ENCODE measurements around the gene MTMR12. TPM values are rescaled to one million over a fixed set of nuclear protein-coding genes. Genes with fewer than 3 reads are reported as not detected.

The MTMR12 gene
- total and polyA plus RNA-seq, 2 of the 8 experiments (the other 6 are each of a cell fraction or from before 2014, with no cell fraction given), result 19.1 to 59.3 TPM

DNA sequence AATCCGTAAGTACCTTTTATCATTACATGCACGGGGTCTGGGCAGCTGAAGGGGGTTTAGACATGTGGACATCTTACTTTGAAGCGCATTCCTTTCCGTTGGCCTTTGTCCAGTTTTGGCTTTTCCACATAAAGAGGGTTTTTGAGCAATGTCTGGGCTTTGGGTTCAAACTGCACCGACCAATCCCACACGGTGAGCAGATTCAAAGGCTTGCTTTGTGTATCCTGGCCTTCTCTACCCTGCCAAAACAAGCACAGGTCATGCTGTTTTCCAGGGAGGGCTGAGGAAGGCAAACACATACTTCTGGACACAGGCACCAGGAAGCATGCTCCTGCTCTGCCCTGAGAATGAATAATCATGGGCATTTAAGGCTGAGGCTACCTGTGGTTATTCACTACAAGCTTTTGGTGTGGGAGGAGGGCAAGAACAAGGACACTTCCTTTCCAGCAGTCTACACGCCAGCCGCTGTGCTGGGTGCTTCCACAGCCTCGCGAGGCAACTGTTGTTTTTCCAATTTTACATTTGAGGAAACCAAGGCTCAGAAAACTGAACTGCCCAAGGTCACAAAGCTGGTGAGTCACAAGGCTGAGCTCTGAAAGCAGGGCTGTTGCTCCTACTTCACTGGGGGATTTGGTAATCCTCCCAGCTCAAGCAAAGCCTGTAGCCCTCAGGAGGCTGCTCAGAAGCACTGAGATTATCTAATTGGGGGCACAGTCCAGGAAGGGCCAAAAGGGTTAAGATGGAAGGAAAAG lies 78.9 kb downstream of the MTMR12 start:
- no peak overlapping the region for H2AFZ ChIP-seq (ENCODE audit: low read length)
- H3K27me3 ChIP-seq (replicated peaks in 1 of 4; ENCODE audit: control insufficient read depth in 3 of 4, extremely low read depth in 1 of 4, insufficient read depth in 3 of 4, low read length in 3 of 4), result no peaks in the 10 kb centered on the region
- no peak overlapping the region for H4K8ac ChIP-seq (ENCODE audit: extremely low read depth, insufficient read depth, low read length)
- no peak overlapping the region for H3K9ac ChIP-seq (replicated peaks in 1 of 4; ENCODE audit: extremely low read depth in 1 of 4, low read depth in 3 of 4, low read length in 3 of 4)
- no peak for DNase-seq (ENCODE audit: low read depth in 1 of 2, low spot score in 2 of 2)
- H3K56ac ChIP-seq (replicated peaks; ENCODE audit: insufficient read length, low read depth, low read length), result no peak overlapping the region
- H2BK15ac ChIP-seq (ENCODE audit: low read length), result no peak overlapping the region
- H3K36me3 ChIP-seq (ENCODE audit: control insufficient read depth in 2 of 4, insufficient read depth in 4 of 4, low read length in 3 of 4), result peaks cover 11 to 64% (median 37%) of the 10 kb centered on the region in 4 experiments
- no peaks in the 10 kb centered on the region for H3K79me2 ChIP-seq (ENCODE audit: control insufficient read depth in 1 of 2, insufficient read depth in 2 of 2, low read length in 2 of 2)
- no peak overlapping the region for H2BK12ac ChIP-seq (ENCODE audit: low read depth, low read length)
- no peak overlapping the region for H3K23ac ChIP-seq (ENCODE audit: insufficient read length)
- WGBS, 2 experiments (ENCODE audit: extremely low coverage in 1 of 2, insufficient coverage in 1 of 2, insufficient read length in 1 of 2, insufficient replicate concordance in 2 of 2, low coverage in 1 of 2, low lambda C conversion rate in 2 of 2, missing lambda C conversion rate in 1 of 2), result 93% methylated on average over 10 of the region's 10 CpGs; no CpG with 5 or more reads in 1 of the 2 experiments
- no peak overlapping the region for H2BK20ac ChIP-seq (ENCODE audit: low read length)
- H3K4me3 ChIP-seq (ENCODE audit: extremely low read depth in 1 of 4, insufficient read depth in 2 of 4, low read depth in 3 of 4, low read length in 4 of 4), result no peak overlapping the region
- no peaks in the 10 kb centered on the region for H3K9me3 ChIP-seq (ENCODE audit: insufficient read depth in 2 of 2, low read depth in 1 of 2, low read length in 1 of 2)
- no peak overlapping the region for H2BK120ac ChIP-seq (replicated peaks; ENCODE audit: low read depth, low read length)
- no peak overlapping the region for H3K18ac ChIP-seq (ENCODE audit: extremely low read depth, low read length)
- no peak overlapping the region for H3K14ac ChIP-seq (ENCODE audit: insufficient read length)
- H4K5ac ChIP-seq (ENCODE audit: insufficient read length, low read depth, low read length), result no peak overlapping the region
- H3K79me1 ChIP-seq (ENCODE audit: low read depth, low read length), result no peaks in the 10 kb centered on the region
- no peak overlapping the region for H4K91ac ChIP-seq (replicated peaks; ENCODE audit: insufficient read length, low read length)
- H3K23me2 ChIP-seq (ENCODE audit: low read depth, low read length), result no peaks in the 10 kb centered on the region; the same call in 1 of the 2 replicates
- peaks cover 0 to 3% (median 1%) of the 10 kb centered on the region in 4 experiments; a peak in 2 of 7 replicates for H3K4me1 ChIP-seq (replicated peaks in 1 of 4; ENCODE audit: control insufficient read depth in 3 of 4, insufficient read depth in 4 of 4, low read length in 3 of 4)
- no peak for FAIRE-seq
- ChIA-PET CTCF (ENCODE audit: partially characterized antibody) (interaction anchor here (0.7 to 6.9 kb wide), 12 partner anchors 10 to 132 kb away, joined by 3 to 117 read pairs (median 8); partner anchors contain the start of gene MTMR12), POLR2A (ENCODE audit: partially characterized antibody) (interaction anchor here (0.9 kb wide), 1 partner anchor 16 kb away, joined by 3 read pairs; no protein-coding TSS in a partner anchor)
- H2BK5ac ChIP-seq (ENCODE audit: low read depth, low read length), result no peak overlapping the region; the same call in 1 of the 2 replicates
- H3K4ac ChIP-seq (replicated peaks; ENCODE audit: insufficient read length, low read depth, low read length), result no peak overlapping the region
- H3K27ac ChIP-seq (ENCODE audit: low read depth, low read length), result no peak overlapping the region
- H4K20me1 ChIP-seq (replicated peaks in 1 of 2; ENCODE audit: control insufficient read depth in 1 of 2, insufficient read depth in 2 of 2, low read length in 2 of 2), result peaks cover 3 to 7% of the 10 kb centered on the region in 2 experiments
- H3K4me2 ChIP-seq (ENCODE audit: insufficient read depth in 1 of 2, low read depth in 2 of 2, low read length in 2 of 2), result no peak overlapping the region
- H2AK5ac ChIP-seq (ENCODE audit: low read depth, low read length), result no peak overlapping the region
- TF ChIP-seq RBBP5 (IDR thresholded peaks at IDR 0.05; ENCODE audit: borderline replicate concordance, low read depth, low read length) (no peak), GTF2F1 (IDR thresholded peaks at IDR 0.05; ENCODE audit: borderline replicate concordance, low read depth, low read length) (no peak), SUZ12 (IDR thresholded peaks at IDR 0.05; ENCODE audit: low read length) (no peak), SIN3A (conservative IDR thresholded peaks at IDR 0.05 in 1 of 2, IDR thresholded peaks at IDR 0.05 in 1 of 2; ENCODE audit: low read depth in 1 of 2, low read length in 2 of 2) (no peak), ZNF274 (IDR thresholded peaks at IDR 0.05; ENCODE audit: borderline replicate concordance, extremely low read depth, low read length) (no peak), EGR1 (IDR thresholded peaks at IDR 0.05; ENCODE audit: borderline replicate concordance, low read depth, low read length) (no peak), RFX5 (IDR thresholded peaks at IDR 0.05; ENCODE audit: borderline replicate concordance, low read depth, low read length) (no peak), BACH1 (IDR thresholded peaks at IDR 0.05; ENCODE audit: low read length) (no peak)
- TF ChIP-seq, protein P1, sequence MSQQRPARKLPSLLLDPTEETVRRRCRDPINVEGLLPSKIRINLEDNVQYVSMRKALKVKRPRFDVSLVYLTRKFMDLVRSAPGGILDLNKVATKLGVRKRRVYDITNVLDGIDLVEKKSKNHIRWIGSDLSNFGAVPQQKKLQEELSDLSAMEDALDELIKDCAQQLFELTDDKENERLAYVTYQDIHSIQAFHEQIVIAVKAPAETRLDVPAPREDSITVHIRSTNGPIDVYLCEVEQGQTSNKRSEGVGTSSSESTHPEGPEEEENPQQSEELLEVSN (IDR thresholded peaks at IDR 0.05), result no peak

Measured in H1 (cell line).